K562 (cell line): ENCODE measurements around the gene INSR.

Experiments
- CBX8 ChIP-seq: fragments of 200-600 bp; sonication (generic); IDR thresholded peaks from 2 replicates; pipeline ENCODE4 v1.6.1; 2012; ENCODE audit warnings: borderline replicate concordance, mixed run types, low read depth, mild to moderate bottlenecking, moderate library complexity, mixed read lengths, low read length, control low read depth, inconsistent platforms; ENCODE audit not compliant: poor library complexity, severe bottlenecking; ENCODE audit errors: extremely low read depth
- CTCF ChIP-seq, 3 experiments: IDR thresholded peaks in 2 of 3; conservative IDR thresholded peaks in 1 of 3; 2 replicates each; pipeline ENCODE4 v1.5.1; 2011 to 2012; ENCODE audit warnings: low read length in 3 of 3, mild to moderate bottlenecking in 3 of 3, control low read depth in 2 of 3, improper control_type of control experiment in 1 of 3, inconsistent platforms in 1 of 3, low read depth in 1 of 3, mixed read lengths in 1 of 3, moderate library complexity in 1 of 3; ENCODE audit not compliant: insufficient read depth in 2 of 3
- EZH2 ChIP-seq: IDR thresholded peaks from 2 replicates; pipeline ENCODE4 v1.6.1; 2012; ENCODE audit warnings: low read depth, mild to moderate bottlenecking, inconsistent platforms, low read length, borderline replicate concordance
- POLR2A ChIP-seq: fragments of 450-650 bp; conservative IDR thresholded peaks from 2 replicates; pipeline ENCODE4 v1.6.1; 2016
- ZNF431 ChIP-seq: sonication (generic); formaldehyde crosslinking; IDR thresholded peaks from 2 replicates; pipeline ENCODE4 v1.8.0; 2022; ENCODE audit warnings: mild to moderate bottlenecking, missing genetic modification reagents
- TF ChIP-seq, protein P1 (sequence below), 2 experiments: fragments of 450-650 bp; IDR thresholded peaks; 2 replicates each; pipeline ENCODE4 v1.6.1; 2018; ENCODE audit warnings: mild to moderate bottlenecking in 2 of 2, low read depth in 1 of 2; ENCODE audit not compliant: partially characterized antibody in 2 of 2
- TF ChIP-seq, protein P2 (sequence below): sonication (generic); formaldehyde crosslinking; IDR thresholded peaks from 2 replicates; pipeline ENCODE4 v1.8.0; 2022; ENCODE audit warnings: mild to moderate bottlenecking, low read depth, missing genetic modification reagents

DNA sequence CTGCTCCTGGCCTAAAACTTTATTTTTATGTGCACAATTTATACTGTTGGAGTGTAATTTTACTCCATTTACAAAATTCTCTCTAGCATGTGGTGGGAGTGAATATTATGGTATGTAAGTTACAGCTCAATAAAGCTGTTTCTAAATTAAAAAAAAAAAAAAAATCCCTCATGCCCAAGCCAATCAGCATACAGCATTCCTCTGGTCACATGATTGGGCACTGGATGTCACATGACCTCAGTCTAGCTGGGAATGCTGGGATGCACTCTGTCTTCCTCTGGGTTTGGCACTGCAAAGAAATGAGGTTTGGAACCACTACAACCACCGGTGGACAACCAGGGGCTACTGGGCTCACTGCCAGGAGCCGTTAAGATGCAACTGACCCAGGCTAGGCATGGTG, 157.1 kb downstream of the INSR start:
- TF ChIP-seq ZNF431, result no peak
- TF ChIP-seq EZH2, result no peak
- TF ChIP-seq, protein P1, sequence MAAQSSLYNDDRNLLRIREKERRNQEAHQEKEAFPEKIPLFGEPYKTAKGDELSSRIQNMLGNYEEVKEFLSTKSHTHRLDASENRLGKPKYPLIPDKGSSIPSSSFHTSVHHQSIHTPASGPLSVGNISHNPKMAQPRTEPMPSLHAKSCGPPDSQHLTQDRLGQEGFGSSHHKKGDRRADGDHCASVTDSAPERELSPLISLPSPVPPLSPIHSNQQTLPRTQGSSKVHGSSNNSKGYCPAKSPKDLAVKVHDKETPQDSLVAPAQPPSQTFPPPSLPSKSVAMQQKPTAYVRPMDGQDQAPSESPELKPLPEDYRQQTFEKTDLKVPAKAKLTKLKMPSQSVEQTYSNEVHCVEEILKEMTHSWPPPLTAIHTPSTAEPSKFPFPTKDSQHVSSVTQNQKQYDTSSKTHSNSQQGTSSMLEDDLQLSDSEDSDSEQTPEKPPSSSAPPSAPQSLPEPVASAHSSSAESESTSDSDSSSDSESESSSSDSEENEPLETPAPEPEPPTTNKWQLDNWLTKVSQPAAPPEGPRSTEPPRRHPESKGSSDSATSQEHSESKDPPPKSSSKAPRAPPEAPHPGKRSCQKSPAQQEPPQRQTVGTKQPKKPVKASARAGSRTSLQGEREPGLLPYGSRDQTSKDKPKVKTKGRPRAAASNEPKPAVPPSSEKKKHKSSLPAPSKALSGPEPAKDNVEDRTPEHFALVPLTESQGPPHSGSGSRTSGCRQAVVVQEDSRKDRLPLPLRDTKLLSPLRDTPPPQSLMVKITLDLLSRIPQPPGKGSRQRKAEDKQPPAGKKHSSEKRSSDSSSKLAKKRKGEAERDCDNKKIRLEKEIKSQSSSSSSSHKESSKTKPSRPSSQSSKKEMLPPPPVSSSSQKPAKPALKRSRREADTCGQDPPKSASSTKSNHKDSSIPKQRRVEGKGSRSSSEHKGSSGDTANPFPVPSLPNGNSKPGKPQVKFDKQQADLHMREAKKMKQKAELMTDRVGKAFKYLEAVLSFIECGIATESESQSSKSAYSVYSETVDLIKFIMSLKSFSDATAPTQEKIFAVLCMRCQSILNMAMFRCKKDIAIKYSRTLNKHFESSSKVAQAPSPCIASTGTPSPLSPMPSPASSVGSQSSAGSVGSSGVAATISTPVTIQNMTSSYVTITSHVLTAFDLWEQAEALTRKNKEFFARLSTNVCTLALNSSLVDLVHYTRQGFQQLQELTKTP (IDR thresholded peaks at IDR 0.05; ENCODE audit: low read depth in 1 of 2, partially characterized antibody in 2 of 2), result no peak
- TF ChIP-seq CBX8, result no peak
- TF ChIP-seq, protein P2, sequence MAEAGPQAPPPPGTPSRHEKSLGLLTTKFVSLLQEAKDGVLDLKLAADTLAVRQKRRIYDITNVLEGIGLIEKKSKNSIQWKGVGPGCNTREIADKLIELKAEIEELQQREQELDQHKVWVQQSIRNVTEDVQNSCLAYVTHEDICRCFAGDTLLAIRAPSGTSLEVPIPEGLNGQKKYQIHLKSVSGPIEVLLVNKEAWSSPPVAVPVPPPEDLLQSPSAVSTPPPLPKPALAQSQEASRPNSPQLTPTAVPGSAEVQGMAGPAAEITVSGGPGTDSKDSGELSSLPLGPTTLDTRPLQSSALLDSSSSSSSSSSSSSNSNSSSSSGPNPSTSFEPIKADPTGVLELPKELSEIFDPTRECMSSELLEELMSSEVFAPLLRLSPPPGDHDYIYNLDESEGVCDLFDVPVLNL, result no peak
- no peak for TF ChIP-seq POLR2A
- no peak for TF ChIP-seq CTCF (IDR thresholded peaks at IDR 0.05 in 2 of 3, conservative IDR thresholded peaks at IDR 0.05 in 1 of 3; ENCODE audit: insufficient read depth in 2 of 3, low read depth in 1 of 3, low read length in 3 of 3)
